RWPE2 (cell line): ENCODE data around the gene ME3.

ENCODE experiments used
- ATAC-seq: fragments of 200-7000 bp; cut with Tn5 transposase; 3 replicates; pipeline ENCODE4 v1.9.1; 2021; ENCODE audit warnings: low read depth
- DNase-seq: peaks from one replicate; pipeline ENCODE4 v3.0.0-alpha.2; 2020; ENCODE audit warnings: low spot score
- H3K27ac ChIP-seq: fragments of 450-650 bp; 2 replicates; pipeline ENCODE4 v1.5.1; 2017; ENCODE audit warnings: mild to moderate bottlenecking; ENCODE audit not compliant: poor library complexity, severe bottlenecking
- H3K27me3 ChIP-seq: fragments of 250-450 bp; sonication (Bioruptor Pico); 2 replicates; pipeline ENCODE4 v1.5.1; 2021; ENCODE audit warnings: mild to moderate bottlenecking, moderate library complexity; ENCODE audit not compliant: insufficient read depth, poor library complexity, severe bottlenecking
- H3K36me3 ChIP-seq: fragments of 250-450 bp; sonication (Bioruptor Pico); 2 replicates; pipeline ENCODE4 v1.5.1; 2020; ENCODE audit warnings: low read depth, mild to moderate bottlenecking, moderate library complexity
- H3K4me1 ChIP-seq: fragments of 250-450 bp; sonication (Bioruptor Pico); 2 replicates; pipeline ENCODE4 v1.5.1; 2021; ENCODE audit warnings: mild to moderate bottlenecking, moderate library complexity; ENCODE audit not compliant: insufficient read depth, poor library complexity, severe bottlenecking
- H3K4me3 ChIP-seq: fragments of 250-450 bp; sonication (Bioruptor Pico); 2 replicates; pipeline ENCODE4 v1.5.1; 2021; ENCODE audit warnings: mild to moderate bottlenecking, moderate library complexity; ENCODE audit not compliant: severe bottlenecking
- H3K9me3 ChIP-seq: fragments of 250-450 bp; sonication (Bioruptor Pico); 2 replicates; pipeline ENCODE4 v1.5.1; 2021; ENCODE audit warnings: mild to moderate bottlenecking, moderate library complexity; ENCODE audit not compliant: severe bottlenecking
- CTCF ChIP-seq: fragments of 450-650 bp; IDR thresholded peaks from one replicate; pipeline ENCODE4 v1.5.1; 2017; ENCODE audit warnings: mild to moderate bottlenecking, moderate library complexity; ENCODE audit not compliant: poor library complexity, severe bottlenecking

The ME3 gene

GRCh38 chr11:86673872-86674750, 1.7 kb upstream of the ME3 start:
- DNase-seq = no peak
- Histone ChIP-seq H3K9me3 (no peaks in the 10 kb centered on the region), H3K36me3 (no peaks in the 10 kb centered on the region), H3K4me1 (peaks cover 9% of the 10 kb centered on the region), H3K27ac (no peak overlapping the region), H3K4me3 (no peak overlapping the region), H3K27me3 (no peaks in the 10 kb centered on the region)
- no peak for TF ChIP-seq CTCF
- ATAC-seq = no peak

- DNase-seq = no peak
- H3K9me3 ChIP-seq = no peaks in the 10 kb centered on the region
- H3K27me3 ChIP-seq = no peaks in the 10 kb centered on the region
- H3K36me3 ChIP-seq = no peaks in the 10 kb centered on the region
- peaks cover 9% of the 10 kb centered on the region for H3K4me1 ChIP-seq
- no peak overlapping the region for H3K4me3 ChIP-seq
- H3K27ac ChIP-seq = no peak overlapping the region
- no peak for TF ChIP-seq CTCF
- no peak for ATAC-seq
Observed at GRCh38 chr11:86673055-86673843, 833 bp upstream of the ME3 start.

- DNase-seq (no peak), ATAC-seq (peak; percentile 59)
- H3K36me3 ChIP-seq = no peaks in the 10 kb centered on the region
- TF ChIP-seq CTCF = peak; percentile 30
- peak overlapping the region; percentile 34 for H3K4me3 ChIP-seq
- peaks cover 9% of the 10 kb centered on the region for H3K4me1 ChIP-seq
- H3K27ac ChIP-seq = peak overlapping the region; percentile 15
- no peaks in the 10 kb centered on the region for H3K9me3 ChIP-seq
- H3K27me3 ChIP-seq = no peaks in the 10 kb centered on the region
Observed at GRCh38 chr11:86671531-86672006, 847 bp downstream of the ME3 start.

GRCh38 chr11:86670911-86671310, 1.5 kb downstream of the ME3 start:
- Histone ChIP-seq H3K27ac (peak overlapping the region; percentile 15), H3K36me3 (no peaks in the 10 kb centered on the region), H3K9me3 (no peaks in the 10 kb centered on the region), H3K27me3 (no peaks in the 10 kb centered on the region), H3K4me1 (peaks cover 13% of the 10 kb centered on the region), H3K4me3 (peak overlapping the region; percentile 34)
- DNase-seq (no peak), ATAC-seq (no peak)
- TF ChIP-seq CTCF = no peak
